Forelimb muscle (tissue), 1 donor: ENCODE results near the gene MMD. TPM values are rescaled to one million over a fixed set of nuclear protein-coding genes. Genes with fewer than 3 reads are reported as not detected.

Experiments used
- DNase-seq: peaks from one replicate; pipeline ENCODE4 v3.0.0-alpha.2; 2013; ENCODE audit warnings: low read depth
- polyA plus RNA-seq: library from polyadenylated mRNA; unstranded; fragments of 120-200 nt; gene quantifications from one replicate; pipeline ENCODE4 v1.2.1, GENCODE V29; 2013; ENCODE audit not compliant: insufficient read length

Gene MMD
- polyA plus RNA-seq, 1 donor = 14.0 TPM

GRCh38 chr17:55354010-55354409 is 67.6 kb downstream of the MMD start:
- DNase-seq = no peak

- no peak for DNase-seq
These were observed 70.4 kb downstream of the MMD start for GRCh38 chr17:55351226-55351625.

GRCh38 chr17:55350825-55351205 is 70.8 kb downstream of the MMD start:
- no peak for DNase-seq

GRCh38 chr17:55348749-55349354 is 72.8 kb downstream of the MMD start:
- no peak for DNase-seq

GRCh38 chr17:55347341-55347740 is 74.3 kb downstream of the MMD start:
- no peak for DNase-seq

- DNase-seq = no peak
These were observed 75.0 kb downstream of the MMD start for GRCh38 chr17:55346658-55347057.

- no peak for DNase-seq
These were observed 76.5 kb downstream of the MMD start for GRCh38 chr17:55345132-55345531.

GRCh38 chr17:55344514-55344997 is 77.1 kb downstream of the MMD start:
- DNase-seq = no peak

GRCh38 chr17:55343900-55344513 is 77.6 kb downstream of the MMD start:
- DNase-seq = no peak

- DNase-seq = no peak
These were observed 78.6 kb downstream of the MMD start for GRCh38 chr17:55342800-55343585.

Other genes with a start within 250 kb of the MMD start
- 4.9 TPM for gene HLF, start 156.9 kb downstream of the MMD start, polyA plus RNA-seq
- gene SMIM36, start 89.6 kb upstream of the MMD start, polyA plus RNA-seq = 0.15 TPM